HS-27A (cell line): ENCODE measurements around the gene KRT4.

Source experiments
- DNase-seq: peaks from one replicate; pipeline ENCODE4 v3.0.0-alpha.2; 2012; ENCODE audit warnings: low read depth, missing footprints

Gene KRT4

DNA sequence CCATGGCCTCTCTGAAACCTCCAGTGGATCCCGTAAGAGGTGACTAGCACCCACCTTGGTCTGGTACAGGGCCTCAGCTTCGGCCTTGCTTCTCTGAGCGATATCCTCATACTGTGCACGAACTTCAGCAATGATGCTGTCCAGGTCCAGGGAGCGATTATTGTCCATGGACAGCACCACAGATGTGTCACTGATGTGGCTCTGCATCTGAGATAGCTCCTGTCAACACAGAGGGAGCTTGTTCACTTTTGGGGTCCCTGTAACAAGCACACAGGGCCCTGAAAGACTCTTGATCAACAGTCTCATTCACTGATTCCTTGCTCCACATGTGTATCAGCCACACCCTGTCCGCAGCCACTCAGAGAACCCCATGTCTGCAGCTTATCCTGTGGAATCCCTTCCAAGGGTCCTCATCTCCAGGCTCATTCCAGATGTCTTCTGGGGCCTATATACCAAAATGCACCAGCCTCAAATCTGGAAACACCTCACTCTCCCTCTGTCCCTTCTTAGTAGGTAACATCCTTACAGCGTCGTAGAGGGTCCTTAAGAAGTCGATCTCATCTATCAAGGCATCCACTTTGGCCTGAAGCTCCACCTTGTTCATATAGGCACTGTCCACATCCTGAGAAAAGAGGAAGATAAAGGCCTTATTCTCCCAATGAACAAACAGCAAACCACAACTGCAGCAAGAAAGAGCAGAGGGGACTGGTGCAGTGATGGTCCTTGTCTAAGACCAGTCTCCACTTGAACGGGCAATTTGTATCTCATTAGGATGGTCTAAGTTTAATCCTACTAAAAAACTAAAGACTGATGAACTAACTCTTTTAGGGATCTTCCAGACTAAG, 21.5 kb downstream of the KRT4 start:
- DNase-seq: no peak

DNA sequence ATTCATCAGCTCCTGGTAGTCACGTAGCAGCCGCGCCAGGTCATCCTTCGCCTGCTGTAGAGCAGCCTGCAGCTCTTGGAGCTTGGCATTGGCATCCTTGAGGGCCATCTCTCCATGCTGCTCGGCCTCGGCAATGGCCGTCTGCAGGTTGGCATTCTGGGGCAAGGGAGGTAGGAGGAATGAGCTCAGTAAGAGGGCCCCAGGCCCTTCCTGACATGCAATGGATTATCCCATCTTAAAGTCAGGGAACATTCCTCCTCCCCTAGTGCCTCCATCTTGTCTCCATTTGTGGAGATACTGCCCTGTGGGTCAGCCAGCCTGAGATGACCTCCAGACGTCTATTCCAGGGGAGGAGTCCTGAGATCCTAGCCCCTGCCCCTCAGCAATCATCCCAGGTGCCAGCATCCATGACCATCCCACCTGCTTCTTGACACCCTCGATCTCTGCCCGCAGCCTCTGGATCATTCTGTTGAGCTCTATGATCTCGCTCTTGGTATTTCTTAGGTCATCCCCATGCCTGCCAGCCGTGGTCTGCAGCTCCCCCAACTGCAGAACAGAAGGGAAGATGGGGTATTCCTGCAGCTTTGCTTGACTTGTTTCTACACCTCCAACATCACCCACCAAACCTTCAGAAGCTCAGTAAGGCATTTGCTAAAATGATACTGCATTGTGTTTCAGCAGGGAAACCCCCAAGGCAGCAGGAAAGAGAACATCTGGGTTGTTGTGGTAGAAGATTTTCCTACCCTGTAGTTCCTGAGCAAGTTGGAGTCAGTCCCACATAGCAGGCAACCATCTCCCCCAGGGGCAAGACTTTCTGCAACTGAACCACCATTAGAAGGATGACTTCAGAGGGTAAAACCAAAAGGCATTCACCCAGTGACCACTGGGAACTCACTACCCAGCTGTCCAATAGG, 22.4 kb downstream of the KRT4 start:
- no peak for DNase-seq

DNA sequence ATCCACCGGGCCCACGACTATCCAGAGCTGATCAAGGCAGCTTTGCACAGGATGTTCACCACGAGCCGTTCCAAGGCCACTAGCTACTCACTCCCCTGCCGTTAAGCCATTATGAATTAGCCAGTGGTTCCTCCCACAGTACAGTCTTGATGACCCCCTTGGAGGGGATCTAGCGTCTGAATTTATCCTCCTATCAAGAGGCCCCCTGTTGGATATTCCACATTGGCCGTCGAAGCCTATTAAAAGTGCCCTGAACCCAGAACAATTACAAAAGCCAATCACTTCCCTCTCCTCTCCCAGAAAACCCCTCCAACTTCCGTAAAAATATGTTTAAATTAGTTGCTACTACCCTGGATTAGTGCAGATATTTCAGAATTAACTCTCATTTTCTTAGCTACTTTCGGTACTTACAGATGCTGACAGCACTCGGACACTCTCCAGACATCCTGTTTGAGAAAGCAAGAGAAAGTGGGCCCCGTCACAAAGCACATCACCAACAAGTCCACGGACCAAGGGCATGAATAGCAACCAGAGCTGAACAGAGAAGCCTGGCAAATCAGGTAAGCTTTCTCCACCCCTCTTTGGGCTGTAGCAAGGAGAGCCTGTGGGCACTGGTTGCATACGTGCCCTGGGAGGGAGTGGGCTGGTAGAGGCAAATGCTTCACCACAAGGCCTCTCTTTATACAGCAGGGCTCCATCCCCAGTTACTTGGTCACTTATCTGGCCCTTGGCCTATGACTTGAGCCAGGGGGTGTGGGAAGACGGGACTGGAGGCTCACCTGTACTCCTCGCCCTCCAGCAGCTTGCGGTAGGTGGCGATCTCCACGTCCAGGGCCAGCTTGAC, 23.3 kb downstream of the KRT4 start:
- DNase-seq: no peak

DNA sequence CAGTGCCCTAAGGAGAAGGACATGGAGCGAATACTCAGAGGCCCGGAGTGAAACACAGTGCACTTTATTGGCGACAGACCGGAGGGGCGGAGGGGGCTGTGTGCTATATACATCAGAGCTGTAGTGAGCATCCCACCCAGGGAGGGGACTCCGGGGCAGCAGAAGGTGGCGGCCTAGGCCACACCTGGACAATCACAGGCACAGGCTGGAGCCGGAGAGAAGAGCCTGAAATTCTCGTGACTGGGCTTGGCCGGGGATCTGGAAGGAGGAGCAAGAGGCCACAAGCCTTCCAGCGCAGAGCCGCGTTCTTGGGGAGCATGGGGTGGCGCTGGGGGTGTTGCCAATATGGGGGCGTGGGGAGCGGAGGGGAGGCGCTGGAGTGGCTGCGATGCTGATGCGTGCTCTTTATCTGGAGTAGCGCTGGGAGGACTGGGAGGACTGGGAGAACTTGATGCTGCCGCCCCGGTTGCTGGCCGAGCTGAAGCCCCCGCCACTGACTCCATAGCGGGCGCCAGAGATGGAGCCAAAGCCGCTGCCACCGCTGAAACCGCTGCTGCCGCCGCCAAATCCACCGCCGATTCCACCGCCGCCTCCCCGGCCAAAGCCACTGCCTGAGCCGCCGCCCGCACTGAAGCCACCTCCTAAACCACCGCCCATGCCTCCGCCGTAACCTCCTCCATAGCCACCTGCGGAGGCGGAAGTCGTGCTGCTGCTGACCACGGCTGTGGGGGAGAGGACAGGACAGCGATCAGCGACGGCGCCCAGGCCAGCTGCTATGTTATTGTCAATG, 24.1 kb downstream of the KRT4 start:
- no peak for DNase-seq

DNA sequence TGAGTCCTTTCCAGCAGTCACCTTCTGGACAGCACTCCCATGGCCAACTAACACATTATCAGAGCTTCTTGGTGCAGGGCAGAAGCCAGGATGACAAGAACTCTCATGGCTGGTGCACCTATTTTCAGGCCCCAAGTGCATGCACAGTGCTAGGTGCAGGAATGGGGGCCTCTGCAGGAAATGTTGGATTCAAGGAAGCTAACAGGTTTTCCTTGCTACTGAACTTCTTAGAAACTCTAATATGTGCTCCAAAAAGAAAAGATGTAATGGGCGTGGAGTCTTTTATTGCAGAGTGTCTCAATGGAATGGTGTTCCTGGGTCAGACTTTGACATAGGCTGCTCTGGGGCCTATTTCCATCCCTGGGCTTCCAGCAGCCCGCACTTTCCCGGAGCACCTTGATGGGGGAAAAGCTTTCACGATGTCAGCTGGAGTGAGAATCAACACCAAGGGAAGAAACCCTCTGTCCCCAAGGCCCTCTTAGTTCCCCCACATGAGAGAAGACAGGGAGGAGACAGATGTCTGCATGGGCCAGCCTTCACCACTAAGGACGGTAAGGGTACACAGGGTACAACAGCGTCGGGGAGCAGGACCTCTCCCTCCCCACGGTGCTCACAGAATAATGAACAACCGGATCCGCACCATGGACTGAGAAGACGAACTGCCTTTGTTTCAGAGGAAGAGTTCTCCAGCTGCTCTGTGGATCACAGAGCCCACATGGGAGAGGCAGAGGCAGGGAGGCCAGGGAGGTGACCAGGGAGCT, 24.9 kb downstream of the KRT4 start:
- no peak for DNase-seq

DNA sequence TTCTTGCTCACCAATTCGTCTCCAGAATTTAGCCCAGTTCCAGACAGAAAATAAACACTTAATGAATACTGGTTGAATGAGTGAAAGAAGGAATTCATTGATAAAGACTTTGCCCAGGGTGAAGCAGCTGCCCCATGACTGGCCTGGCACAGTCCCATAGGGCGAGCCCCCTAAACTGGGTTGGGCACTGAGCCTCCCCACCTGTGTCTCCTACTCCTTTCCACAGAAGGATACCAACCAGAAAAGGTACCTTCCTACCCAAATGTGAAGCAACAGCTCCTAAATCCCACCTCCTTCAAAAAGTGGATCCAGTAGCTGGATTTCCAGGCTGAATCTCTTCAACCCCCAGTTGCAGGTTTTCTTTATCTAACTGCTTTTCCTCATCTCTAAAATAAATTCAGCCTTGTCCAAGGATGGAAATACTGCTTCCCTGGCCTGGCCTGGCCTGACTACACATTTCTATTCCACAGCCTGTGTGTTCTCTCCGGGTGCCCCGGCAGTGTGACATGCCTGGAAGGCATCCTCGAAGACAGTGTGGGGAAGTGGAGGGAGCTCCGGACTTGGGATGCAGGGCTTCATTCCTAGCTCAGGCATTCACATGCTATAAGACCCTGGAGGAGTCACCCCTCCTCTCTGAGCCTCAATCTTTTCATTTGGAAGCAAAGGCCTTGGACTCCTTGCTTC, 25.6 kb downstream of the KRT4 start:
- no peak for DNase-seq

DNA sequence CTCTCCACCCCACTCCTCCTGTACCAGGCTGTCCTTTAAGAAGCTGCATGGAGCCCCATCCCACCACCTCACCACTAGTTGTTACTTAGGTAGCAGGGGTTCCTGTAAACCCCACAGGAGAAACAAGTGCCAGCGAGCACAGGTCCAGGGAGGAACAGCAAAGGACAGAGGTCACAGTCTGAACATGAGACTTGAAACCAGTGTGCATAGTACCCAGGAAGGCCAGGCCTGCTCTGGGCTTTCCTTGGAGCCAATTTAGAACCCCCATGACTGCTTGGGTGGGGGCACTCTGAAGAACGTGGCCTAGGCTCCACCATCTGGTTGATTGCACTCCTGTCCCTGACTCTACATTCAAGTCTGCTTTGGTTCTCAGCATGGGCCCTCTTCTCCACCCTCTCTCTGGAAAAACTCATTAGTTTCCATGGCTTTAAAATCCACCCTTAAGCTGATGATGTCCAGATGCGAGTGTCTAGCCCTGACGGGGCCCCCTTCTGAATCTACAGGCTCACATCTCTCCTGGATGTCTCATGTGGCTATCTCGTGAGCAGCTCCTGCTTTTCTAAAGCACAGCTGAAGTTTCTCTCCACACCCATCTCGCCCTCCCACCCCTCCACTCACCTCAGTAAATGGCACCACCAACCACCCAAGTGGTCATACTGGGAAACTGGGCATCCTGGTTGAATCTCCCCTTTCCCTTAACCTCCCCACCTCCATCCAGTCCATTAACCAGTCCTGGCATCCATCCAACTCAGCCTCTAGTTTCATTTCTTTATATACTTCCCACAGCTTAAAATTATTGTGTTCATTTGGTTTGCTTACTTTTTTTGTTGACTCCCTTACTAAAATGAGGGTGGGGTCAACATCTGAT, 26.4 kb downstream of the KRT4 start:
- no peak for DNase-seq

DNA sequence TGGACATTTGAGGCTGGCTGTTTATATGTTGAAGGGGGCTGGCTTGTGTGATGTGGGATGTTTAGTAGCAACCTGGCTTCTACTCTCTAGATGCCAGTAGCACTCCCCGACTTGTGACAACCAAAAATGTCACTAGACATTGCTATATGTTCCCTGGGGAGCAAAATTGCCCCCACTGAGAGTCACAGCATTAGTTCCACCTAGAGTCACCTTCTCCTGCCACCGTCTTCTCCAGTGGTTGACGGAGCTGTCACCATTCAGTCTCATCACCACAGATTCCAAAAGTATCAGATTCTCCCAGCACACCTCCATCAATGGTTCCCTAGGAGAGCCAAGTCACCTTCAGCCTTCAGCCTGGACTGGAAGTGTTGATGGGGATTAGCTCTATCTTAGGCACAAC, 29.0 kb downstream of the KRT4 start:
- DNase-seq: no peak

DNA sequence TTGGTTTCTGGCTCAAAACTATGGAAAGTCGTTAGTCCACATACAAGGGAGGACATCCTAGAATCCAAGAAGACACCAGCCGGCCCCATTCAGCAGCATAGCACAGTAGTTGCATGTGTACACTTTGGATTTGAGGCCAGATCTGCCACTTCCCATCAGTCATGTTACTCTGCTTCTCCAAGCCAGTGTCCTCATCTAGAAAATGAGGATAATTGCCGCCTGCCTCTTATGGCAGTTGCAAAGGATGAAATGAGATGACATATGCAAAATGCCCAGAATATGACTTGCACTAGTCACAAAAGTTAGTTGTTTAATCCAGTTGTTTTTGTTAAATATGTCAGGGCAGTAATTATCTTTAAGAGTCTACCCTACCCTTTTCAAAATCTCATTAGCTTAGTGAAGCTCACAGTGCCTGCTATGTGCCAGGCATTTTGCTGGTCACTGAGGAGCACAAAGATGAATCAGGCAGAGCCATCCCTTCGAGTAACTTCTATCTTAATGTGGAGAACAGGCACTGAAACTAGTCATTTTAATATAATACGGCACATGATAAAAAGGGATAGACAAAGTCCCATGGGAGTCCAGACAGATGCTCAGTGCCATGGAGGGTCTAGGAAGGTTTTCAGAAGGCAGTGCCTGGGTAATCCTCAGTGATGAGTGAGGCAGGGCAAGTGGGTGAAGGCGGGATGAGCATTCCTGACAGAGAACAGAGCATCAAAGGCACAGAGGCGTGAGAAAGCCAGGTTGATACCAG, 30.2 kb downstream of the KRT4 start:
- DNase-seq: no peak

DNA sequence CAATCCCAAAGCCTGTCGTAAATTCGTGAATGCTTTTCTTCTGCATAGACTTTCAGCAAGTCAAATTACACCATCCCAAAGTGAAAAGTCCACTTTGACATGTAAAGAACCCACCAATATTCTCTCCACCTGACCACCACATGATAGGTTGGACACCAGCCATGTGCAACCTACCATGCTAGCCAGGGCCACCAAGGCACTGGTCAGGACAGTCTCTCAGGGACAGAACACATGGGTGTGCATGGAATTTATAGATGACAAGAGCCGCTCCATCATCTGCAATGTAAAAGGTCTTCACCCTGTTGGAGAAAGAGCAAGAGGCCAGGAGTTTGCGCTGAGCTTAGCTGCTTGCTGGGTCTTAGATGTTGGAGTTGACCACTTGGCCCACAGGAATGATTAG, 31.4 kb downstream of the KRT4 start:
- DNase-seq: no peak

DNA sequence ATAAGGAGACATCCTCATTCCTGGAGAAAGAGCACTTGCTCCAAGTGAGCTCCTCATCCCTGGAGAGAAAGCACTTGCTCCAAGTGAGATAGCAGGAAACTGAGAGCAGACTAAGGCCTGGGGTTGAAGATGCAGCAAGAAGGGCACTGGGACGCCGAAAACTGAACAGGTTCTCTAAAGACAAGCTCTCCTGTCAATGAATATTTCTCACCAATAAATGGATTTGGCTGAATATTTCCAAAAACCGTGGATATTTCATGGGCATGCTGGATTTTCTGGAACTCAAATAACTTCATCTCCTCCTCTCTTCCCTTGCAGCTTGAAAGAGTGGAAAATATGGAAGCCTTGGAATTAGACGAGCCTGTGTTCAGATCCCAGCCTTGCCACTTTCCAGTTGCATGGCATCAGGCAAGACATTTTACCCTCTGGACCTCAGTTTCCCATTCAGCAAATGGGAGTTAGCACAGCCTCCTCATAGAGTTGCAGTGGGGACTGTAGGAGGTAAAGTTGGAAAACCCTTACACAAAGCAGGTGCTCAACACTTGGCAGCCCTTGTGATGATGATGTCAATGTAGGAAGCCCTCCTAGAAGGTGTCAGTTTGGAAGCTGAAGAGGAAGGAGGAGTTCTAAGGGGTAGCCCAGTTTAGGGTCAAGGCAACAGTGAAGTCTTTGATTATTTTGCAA, 32.4 kb downstream of the KRT4 start:
- DNase-seq: no peak

DNA sequence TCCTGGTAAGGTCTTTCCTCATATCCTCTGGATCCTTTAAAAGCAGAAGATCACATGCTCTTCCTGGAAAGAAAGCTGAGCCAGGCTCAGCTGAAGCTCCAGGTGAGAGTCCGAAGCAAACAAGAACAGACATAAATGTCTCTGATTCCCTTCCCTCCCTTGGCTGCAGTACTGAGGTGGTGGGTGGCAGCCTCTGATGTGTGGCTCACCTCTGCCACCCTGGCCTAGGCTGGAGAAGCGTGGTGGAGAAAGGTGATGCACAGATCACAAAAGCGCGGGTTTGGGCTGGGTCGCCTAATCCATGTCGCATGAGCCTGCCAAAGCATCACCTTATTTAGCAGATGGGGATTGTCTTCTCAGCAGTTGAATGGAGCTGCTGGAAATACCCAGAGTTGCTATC, 34.0 kb downstream of the KRT4 start:
- no peak for DNase-seq

DNA sequence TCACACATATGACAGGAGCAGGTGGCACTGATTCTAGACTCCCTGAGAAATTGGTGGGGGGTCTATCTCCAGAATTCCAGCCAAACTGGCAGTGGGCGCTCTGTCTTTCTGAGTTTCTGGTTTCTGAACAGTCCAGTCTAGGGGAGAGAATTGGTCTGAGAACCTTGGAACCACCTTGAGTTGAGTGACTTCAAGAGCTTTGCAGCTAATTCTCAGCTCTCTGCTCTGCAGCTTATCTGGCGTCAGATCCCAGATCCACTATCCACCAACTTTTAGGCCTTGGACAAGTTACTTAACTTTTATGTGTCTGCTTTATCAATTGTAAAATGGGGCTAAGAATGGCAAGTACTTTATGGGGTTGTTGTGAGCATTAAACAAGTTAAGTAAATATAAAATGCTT, 35.1 kb downstream of the KRT4 start:
- DNase-seq: no peak

DNA sequence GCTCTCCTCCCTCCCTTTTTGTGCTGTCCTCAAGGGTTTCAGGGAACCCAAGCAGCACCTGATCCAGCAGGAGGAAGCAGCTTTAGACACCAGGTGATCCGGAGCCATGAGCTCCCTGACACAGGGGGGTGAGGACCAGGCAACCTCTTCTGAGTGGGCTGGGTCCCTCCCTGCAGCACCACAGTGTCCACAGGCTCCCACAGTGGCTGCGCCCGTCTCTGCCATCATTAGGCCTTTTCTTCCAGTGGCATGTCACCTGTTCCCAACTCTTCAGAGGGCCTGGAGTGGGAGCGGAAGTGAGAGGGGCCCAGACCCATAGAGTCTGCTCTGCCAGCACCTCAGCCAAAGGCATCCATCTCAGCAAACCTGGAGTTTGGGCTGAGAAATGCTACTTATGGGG, 36.4 kb downstream of the KRT4 start:
- no peak for DNase-seq

DNA sequence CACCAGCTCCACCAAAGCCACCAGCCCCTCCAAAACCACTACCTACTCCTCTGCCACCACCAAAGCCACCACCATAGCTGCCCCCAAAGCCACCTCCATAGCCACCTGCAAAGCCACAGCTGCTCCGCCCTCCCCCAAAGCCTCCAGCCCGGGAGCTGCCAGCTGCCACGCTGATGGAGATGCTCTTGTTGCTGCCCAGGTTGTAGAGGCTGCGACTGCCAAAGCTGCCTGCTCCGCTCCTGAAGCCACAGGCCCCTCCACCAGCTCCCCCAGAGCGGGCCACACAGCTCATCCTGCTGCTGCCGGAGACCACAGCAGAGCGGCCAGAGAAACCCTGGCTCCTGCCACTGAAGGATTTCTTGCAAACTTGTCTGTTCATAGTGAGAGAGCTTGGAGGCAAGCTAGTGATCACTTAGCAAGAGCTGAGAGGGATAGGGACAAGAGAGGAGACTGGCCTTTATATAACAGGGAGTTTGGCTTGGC, 37.0 kb downstream of the KRT4 start, which contains the start of gene KRT76:
Gene KRT76, minus strand, starts transcription at position 433 of the 483 bp plus-strand sequence. Its CDS starts 54 bp downstream, at position 379.
- DNase-seq: no peak

DNA sequence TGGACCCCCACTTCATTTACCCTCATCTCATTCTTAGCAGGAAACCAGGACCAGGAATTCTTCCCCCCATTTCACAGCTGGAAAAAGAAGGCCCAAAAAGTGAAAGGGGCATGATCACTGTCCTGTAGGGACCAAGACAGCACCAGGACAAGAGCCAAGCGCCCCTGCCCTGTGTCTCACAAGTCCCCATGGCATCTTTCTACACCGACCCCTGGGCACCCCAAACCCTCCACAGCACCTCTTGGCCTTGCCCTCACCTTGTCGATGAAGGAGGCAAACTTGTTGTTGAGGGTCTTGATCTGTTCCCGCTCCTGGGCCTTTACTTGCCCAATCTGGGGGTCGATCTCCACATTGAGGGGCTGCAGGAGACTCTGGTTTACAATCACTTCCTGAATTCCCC, 37.5 kb downstream of the KRT4 start:
- no peak for DNase-seq

DNA sequence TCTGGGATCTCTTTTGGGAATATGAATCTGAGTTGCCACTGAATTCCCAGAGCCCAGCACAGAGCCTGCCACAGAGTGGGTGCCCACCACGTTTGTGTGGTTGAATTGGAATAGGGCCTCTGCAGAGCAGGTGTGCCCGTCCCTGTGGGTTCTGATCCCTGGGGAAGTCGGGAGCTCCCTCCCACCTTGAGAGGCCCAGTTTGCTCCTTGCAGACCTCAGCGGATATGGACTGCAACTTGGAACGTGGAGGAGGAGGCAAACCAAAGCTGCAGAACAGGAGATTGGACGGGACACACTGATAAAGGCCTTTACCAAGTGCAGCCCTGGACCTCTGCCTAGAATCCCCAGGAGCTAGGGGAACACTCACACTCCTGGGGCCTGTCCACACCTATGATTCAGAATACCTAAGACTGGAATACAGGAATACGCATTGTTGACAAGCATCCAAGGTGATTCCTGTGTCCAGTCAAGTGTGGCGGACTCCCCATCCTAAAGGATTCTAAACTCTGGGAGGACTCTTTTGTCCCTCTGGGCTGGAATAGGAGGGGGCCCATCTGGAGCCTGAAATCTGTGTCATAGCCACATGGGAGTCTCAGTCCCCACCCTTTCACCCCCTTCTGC, 39.2 kb downstream of the KRT4 start:
- DNase-seq: no peak
